Mammary epithelial cell (primary cell): ENCODE measurements around the gene PIK3AP1.

Experiments used
- EZH2 ChIP-seq: IDR thresholded peaks from 2 replicates; pipeline ENCODE4 v1.6.1; 2012; ENCODE audit warnings: low read length, inconsistent platforms, borderline replicate concordance
- TF ChIP-seq, protein P1 (sequence below), 2 donors: IDR thresholded peaks in 1 of 2; conservative IDR thresholded peaks in 1 of 2; 2 replicates each; pipeline ENCODE4 v1.5.1; 2011 to 2012; ENCODE audit warnings: inconsistent platforms in 2 of 2, low read length in 2 of 2, mild to moderate bottlenecking in 2 of 2, control low read depth in 1 of 2, low read depth in 1 of 2; ENCODE audit not compliant: insufficient read depth in 1 of 2; ENCODE audit errors: extremely low read depth in 1 of 2

DNA sequence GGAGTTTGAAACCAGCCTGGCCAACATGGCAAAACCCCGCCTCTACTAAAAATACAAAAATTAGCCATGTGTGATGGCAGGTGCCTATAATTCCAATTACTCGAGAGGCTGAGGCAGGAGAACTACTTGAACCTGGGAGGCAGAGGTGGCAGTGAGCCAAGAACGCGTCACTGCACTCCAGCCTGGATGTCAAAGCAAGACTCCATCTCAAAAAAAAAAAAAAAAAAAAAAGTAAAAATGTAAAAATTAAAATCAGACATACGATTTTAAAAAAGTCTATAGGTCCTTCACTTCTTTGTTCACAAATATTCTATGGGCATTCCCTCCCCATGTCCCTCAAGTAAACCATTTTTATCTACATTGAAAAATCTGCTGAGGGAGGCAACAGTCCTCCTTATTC is 171.7 kb downstream of the PIK3AP1 start:
- TF ChIP-seq, protein P1, sequence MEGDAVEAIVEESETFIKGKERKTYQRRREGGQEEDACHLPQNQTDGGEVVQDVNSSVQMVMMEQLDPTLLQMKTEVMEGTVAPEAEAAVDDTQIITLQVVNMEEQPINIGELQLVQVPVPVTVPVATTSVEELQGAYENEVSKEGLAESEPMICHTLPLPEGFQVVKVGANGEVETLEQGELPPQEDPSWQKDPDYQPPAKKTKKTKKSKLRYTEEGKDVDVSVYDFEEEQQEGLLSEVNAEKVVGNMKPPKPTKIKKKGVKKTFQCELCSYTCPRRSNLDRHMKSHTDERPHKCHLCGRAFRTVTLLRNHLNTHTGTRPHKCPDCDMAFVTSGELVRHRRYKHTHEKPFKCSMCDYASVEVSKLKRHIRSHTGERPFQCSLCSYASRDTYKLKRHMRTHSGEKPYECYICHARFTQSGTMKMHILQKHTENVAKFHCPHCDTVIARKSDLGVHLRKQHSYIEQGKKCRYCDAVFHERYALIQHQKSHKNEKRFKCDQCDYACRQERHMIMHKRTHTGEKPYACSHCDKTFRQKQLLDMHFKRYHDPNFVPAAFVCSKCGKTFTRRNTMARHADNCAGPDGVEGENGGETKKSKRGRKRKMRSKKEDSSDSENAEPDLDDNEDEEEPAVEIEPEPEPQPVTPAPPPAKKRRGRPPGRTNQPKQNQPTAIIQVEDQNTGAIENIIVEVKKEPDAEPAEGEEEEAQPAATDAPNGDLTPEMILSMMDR (conservative IDR thresholded peaks at IDR 0.05 in 1 of 2, IDR thresholded peaks at IDR 0.05 in 1 of 2; ENCODE audit: extremely low read depth in 1 of 2, insufficient read depth in 1 of 2, low read depth in 1 of 2, low read length in 2 of 2): no peak
- TF ChIP-seq EZH2: no peak
